Fibroblast of lung (primary cell): Measurements from ENCODE around the gene GCLM.

Source experiments
- CTCF ChIP-seq, 2 donors: IDR thresholded peaks in 1 of 2; conservative IDR thresholded peaks in 1 of 2; 1 replicate in 1 of 2; 2 replicates in 1 of 2; pipeline ENCODE4 v1.5.1; 2011 to 2012; ENCODE audit warnings: low read length in 2 of 2, control low read depth in 1 of 2, inconsistent platforms in 1 of 2, low read depth in 1 of 2, mild to moderate bottlenecking in 1 of 2
- EZH2 ChIP-seq: IDR thresholded peaks from 2 replicates; pipeline ENCODE4 v1.5.1; 2012; ENCODE audit warnings: low read length, control low read depth, mild to moderate bottlenecking; ENCODE audit errors: missing control alignments

- no peak for TF ChIP-seq CTCF (conservative IDR thresholded peaks at IDR 0.05 in 1 of 2, IDR thresholded peaks at IDR 0.05 in 1 of 2; ENCODE audit: low read depth in 1 of 2, low read length in 2 of 2)
- TF ChIP-seq EZH2, result no peak
Measured at GRCh38 chr1:93878501-93878888, 30.7 kb downstream of the GCLM start.
